Activated effector memory CD4-positive, alpha-beta T cell treated with anti-CD3 and anti-CD28 coated beads, Interleukin-2, amount 50 U/mL, for 16 hours (primary cell): ENCODE data around the gene APLP1.
A peak's percentile ranks its signal among the peaks of the same experiment; 100 is the strongest.
"Not testable (repeated sequence)": the region's sequence is repeated elsewhere in the genome, so short reads cannot be mapped to it uniquely, and the experiment has no call there.

Source experiments
- DNase-seq: peaks from one replicate; pipeline ENCODE4 v3.0.0-alpha.2; 2020

Gene APLP1

DNA sequence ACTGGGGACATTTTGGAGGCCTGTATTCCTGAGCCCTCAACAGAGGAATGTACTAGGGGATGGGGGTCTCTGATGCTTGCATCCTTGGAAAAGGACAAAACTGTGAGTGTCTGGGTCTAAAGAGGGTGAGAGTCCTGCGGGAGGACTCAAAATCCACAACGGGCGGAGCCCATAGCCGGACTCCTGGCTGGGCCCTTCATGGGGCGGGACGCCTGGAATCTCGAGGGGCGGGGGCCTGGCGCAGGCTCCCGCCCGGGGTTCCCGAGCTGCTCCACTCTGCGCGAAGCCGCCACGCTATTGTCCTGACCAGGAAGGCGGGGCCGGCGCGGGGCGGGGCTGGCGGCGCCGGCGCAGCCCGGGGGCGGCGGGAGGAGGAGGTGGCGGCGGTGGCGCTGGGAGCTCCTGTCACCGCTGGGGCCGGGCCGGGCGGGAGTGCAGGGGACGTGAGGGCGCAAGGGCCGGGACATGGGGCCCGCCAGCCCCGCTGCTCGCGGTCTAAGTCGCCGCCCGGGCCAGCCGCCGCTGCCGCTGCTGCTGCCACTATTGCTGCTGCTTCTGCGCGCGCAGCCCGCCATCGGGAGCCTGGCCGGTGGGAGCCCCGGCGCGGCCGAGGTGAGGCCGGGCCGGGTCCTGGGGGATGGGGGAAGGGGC, at the start of gene APLP1:
Gene APLP1 (plus strand): TSS at position 403 of the 651 bp plus-strand sequence. CDS start 63 bp downstream, at position 466.
- DNase-seq, result peak; percentile 90

DNA sequence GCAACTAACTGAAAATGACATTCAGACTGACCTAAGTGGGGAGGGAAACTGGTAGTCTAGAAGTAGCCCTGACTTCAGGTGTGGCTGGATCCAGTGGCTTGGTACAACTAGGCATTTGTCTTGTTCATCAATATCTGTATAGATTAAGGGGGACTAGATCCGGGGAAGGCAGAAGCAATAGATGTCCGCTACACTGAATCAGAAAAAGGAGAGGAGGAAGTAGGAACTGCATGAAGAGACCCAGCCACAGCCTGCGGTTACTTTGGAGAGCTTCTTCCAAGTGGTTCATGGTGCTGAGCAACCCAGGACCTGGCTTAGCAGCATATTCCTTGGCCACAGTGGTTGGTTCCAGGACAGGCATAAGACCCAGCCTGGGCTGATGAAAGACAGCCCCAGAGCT, 45.8 kb upstream of the APLP1 start:
- DNase-seq, result no peak

DNA sequence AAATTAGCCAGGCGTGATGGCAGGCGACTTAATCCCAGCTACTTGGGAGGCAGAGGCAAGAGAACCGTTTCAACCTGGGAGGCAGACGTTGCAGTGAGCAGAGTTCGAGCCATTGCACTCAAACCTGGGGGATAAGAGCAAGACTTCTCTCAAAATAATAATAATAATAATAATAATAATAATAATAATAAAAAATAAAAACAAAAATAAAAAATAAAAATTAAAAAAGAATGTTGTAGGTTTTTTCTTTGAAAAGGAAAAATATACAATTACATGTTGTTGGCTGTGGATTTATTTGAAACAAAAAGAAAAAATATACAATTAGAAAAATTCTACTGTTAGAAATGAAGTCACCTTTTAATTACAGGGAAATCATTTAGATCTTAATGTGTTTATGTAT, 44.2 kb upstream of the APLP1 start:
- DNase-seq, result no peak

DNA sequence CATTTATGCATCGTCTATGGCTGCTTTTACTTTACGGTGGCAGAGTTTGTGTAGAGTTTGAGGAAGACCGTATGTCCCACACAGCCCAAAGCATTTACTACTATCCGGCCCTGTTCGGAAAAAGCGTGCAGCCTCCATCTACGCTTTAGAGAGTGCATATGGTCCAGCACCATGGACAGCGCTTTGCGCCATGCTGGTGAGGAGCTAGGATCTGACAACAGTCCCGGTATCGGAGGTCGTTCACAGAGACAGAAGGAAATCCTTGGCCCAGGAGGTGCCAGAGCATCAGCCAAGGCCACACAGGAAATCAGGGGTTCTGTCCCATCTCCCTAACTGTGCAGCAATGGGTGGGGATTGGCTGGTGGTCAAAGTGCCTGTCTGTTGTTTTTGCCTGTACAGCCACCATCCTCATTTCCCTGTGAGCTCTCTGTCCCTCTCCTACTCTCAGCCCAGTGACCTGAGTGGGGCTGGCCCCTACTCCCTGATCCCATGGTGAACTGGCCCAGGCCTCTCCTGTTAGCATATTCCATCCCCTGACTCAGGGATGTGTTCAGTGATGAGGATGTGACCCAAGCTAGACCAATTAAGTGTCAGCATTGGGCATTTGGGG, 39.6 kb upstream of the APLP1 start:
- peak; percentile 76 for DNase-seq

DNA sequence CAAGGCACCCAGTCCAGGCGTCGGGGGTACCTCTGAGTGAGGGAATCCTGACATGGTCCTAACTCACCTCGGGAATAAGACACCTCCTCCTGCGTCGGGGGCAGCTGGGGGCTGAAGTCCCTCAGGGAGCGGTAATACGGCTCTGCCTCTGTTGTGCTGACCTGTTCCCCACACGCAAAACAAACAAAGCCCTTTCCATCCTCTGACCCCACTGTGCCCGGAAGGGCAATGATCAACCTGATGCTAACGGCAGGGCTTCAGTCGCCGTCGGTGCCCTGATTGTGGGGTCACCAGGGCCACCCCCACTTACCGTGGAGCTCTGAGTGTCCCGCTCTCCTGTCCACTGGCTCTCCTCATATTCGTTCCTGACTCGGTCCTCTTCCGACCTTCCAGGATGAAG, 37.4 kb upstream of the APLP1 start:
- no peak for DNase-seq

DNA sequence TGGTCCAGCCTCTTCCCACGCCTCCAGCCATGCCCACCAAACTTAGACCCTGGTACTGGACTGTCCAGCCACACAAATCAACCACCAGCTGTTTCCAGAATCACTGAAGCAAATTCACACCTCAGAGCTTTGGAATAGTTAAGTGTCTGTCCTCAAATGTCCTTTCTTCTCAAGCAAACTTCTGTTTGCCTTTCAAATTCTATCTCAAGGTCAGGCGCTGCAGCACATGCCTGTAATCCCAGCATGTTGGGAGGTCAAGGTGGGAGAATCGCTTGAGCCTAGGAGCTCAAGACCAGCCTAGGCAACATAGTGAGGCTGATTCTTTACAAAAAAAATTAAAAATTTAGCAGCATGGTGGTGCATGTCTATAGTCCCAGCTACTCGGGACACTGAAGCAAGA, 36.3 kb upstream of the APLP1 start:
- no peak for DNase-seq

- no peak for DNase-seq
Observed at GRCh38 chr19:35833972-35834371, 34.4 kb upstream of the APLP1 start.

GRCh38 chr19:35836096-35836495, 32.3 kb upstream of the APLP1 start:
- not testable (repeated sequence) for DNase-seq

GRCh38 chr19:35841961-35842595, 26.3 kb upstream of the APLP1 start:
- no peak for DNase-seq

DNA sequence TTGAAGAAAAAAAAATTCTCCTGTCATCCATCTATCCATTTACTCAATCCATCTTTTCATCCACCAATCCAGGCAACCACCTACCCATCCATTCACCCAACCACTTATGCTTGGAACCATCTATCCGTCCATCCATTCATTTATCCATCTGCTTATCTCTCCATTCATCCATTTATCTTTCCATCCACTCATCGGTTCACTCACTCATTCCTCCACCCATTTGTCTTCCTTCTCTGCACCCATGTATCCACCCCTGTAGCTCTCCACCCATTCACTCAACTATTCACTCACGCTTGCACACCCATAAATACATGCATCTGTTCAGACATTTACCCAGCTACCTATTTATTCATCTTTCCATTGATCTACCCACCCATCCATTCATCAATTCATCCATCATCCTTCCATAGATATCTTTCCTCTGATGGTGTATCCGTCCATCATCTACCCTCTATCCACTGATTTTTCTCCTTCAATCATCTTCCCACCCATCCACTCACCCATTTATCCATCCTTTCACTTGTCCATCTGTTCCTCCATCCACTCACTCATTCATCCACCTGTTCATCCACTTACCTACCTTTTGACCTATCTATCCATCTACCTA, 25.6 kb upstream of the APLP1 start:
- no peak for DNase-seq

DNA sequence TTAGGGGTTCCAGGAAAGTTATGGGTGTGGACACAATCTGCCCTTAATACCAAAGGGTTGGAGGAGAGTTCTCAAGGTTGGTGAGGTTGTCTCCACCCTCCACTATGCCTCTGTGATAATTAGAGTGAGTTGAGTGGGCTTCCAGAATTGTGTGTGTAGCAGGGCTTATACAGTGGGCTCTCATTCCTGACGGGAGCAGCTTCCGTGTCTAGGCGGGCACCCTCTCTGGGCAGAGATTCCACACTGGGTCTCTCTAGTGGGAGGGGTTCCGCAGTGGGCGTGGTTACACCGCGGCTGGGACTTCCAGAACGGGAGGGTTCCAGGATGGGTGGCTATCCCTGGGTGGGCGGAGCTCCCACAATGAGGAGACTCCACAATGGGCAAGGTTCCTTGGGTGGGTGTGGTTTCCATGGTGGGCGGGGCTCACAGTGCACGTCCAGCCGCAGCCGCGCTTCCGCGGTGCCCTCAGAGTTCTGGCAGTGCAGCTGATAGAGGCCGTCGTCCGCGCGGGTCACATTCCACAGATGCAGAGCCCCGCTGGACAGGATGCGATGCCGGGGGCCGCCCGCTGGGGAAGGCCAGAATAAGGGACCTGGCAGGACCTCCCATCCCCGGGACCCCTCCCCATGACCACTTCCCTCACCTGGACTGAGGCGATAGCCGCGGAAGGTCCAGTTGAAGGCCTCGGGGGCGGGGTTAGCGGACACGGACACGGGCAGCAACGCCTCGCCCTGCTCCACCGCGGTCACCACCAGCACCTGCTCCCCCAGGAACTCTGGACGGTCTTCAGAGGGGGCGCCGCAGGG, 24.5 kb upstream of the APLP1 start:
- no peak for DNase-seq

DNA sequence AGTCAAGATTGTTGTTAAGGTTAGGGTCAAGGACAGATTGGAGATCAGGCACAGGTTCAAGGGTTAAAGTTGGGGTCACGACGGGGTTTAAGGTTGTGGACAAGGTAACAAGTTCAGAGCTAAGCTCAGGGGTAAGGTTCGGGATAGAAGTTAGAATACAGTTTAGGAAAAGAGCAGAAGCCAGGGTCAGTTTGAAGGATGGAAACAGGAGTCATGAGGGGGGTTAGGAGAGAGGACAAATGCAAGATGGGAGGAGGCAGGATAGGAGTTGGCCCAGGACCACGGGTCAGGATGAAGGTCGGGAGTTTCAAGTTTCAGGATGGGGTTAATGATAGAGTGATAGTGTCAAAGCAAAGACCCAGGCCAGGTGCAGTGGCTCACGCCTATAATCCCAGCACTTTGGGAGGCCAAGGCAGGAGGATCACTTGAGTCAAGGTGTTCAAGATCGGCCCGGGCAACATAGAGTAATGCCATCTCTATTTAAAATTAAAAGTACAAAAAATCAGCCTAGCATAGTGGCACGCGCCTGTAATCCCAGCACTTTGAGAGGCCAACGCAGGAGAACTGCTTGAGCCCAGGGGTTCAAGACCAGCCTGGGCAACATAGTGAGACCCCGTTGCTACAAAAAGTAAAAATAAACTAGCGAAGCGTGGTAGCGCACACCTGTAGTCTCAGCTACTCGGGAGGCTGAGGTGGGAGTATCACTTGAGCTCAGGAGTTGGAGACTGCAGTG, 23.7 kb upstream of the APLP1 start:
- no peak for DNase-seq

GRCh38 chr19:35845215-35846037, 22.9 kb upstream of the APLP1 start:
- DNase-seq, result no peak

- no peak for DNase-seq
Observed at GRCh38 chr19:35846038-35846668, 22.2 kb upstream of the APLP1 start.

GRCh38 chr19:35847911-35848310, 20.5 kb upstream of the APLP1 start:
- no peak for DNase-seq

DNA sequence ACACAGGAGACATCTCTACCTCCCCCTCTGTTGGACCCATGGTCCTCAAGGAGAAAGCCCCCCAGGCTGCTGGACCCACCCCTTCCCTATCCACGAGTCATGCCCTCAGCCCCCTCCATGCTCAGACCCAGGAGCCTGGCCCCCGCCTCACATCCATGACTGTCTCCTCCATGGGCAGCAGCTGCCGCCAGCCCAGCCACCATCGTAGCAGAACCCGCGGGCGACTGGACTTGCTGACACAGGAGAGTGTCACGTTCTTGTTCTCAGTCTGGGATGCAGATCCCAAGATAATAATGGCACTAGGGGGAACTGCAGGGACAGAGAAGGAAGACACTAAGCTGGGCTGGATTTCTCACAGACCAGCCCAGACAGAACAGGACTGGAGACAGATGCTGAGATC, 19.9 kb upstream of the APLP1 start:
- no peak for DNase-seq

- no peak for DNase-seq
Observed at GRCh38 chr19:35848919-35849505, 19.4 kb upstream of the APLP1 start.

DNA sequence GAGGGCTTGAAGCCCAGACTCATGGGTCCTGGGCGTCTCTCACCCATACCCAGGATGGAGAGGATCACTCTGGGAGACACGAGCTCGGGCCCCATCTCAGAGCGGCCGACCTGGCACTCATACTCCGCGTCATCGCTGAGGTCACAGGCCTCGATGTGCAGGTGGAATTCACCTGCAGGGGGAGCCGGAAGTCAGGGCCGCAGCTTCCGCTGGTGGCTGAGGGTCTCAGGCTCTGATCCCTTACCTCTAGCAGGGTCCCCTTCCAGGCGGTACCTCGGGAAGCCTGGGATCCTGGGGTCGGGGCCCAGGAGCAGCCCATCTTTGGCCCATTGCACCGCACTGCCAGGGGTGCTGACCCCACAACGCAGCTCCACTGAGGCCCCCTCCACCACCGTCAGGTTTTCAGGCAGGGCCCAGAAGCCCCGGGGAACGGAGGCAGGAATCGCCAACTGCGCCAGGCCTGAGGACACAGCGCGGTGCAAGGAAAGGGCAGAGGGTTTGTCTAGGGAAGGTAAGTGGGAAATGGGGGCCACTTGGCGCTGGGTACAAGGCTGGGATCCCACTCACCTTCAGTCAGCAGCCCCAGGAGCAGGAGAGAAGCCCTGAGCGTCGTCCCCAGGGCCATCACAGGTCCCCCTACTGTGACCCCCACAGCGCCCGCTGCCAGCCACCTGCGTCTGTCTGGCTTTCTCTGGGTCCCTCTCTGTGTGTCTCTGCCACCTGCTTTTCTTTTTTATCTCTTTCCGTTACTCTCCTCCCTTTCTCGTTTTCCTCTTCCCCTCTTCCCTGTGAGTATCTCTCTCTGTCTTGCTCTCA, 17.0 kb upstream of the APLP1 start:
- DNase-seq, result no peak

- DNase-seq, result no peak
Observed at GRCh38 chr19:35852029-35852780, 16.2 kb upstream of the APLP1 start, which contains the start of gene NPHS1. TSS of gene NPHS1 (minus strand) at chr19:35852504. CDS start at chr19:35851837, 667 bp downstream.
